Measurements from ENCODE around the gene PKNOX2.

Gene PKNOX2

DNA sequence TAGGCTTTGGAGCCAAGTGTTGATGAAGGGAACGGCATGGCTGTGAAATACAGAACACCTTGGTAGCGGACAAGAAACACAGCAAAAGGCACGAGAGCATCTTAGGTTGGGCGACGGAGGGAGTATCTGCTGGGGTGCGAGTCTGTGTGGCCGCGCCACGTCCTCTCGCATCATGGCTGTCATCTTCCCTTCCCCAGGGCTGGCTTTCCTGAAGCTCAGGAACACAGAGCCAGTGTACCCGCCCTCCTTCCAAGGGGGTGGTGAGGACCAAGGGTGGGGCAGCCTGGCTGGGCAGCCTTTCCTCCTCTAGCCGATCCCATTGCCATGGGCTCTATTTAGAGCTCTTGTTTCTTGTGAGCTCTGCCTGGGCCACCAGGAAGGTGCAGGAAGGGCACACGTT lies 177.1 kb downstream of the PKNOX2 start:
- H3K4me1 ChIP-seq (ENCODE audit: insufficient read depth, low read length): peaks cover 16% of the 10 kb centered on the region
- no peaks in the 10 kb centered on the region for H3K27me3 ChIP-seq (ENCODE audit: control insufficient read depth in 1 of 2, insufficient read depth in 2 of 2, low read length in 2 of 2)
- no peaks in the 10 kb centered on the region for H3K9me3 ChIP-seq (ENCODE audit: low read length)
- no peak overlapping the region for H3K9ac ChIP-seq (ENCODE audit: low read length)
- H3K27ac ChIP-seq (ENCODE audit: low read depth, low read length): no peak overlapping the region
- no peaks in the 10 kb centered on the region for H3K36me3 ChIP-seq (ENCODE audit: insufficient read depth, low read length)
- no peak overlapping the region for H3K4me3 ChIP-seq (ENCODE audit: low read depth in 1 of 2, low read length in 2 of 2)

DNA sequence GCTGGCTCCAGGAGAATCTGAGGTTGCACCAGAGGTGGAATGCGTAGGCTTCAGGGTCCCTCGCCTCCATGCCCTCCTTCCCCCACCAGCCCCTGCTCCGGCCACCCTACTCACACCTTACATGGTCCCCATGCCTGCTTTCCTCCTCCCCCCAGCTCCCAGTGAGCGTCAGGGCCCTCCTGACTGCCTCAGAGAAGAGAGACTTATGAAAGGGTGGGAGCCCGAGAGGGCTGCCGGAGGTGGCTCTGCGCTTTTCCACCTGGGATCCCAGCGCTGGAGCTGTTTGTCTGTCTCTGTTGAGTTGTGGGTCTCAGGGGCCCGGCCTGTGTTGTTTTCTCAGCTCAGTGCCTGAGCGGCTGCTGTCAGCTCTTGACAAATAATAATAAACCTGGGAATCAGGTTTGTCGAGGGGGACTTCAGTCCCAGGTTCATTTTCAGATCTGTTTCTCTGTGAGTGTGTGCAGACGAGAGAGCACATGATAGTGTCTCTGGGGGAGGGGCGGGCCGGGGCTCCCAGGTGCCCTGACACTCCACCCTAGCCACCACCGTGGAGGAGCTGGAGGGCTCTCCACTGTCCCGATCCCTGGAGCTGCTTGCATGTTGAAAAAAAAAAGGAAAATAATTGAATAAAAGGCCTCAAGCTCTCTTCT lies 177.9 kb downstream of the PKNOX2 start:
- Histone ChIP-seq H3K36me3 (ENCODE audit: insufficient read depth, low read length) (no peaks in the 10 kb centered on the region), H3K27me3 (ENCODE audit: control insufficient read depth in 1 of 2, insufficient read depth in 2 of 2, low read length in 2 of 2) (no peaks in the 10 kb centered on the region), H3K27ac (ENCODE audit: low read depth, low read length) (no peak overlapping the region), H3K4me3 (ENCODE audit: low read depth in 1 of 2, low read length in 2 of 2) (no peak overlapping the region), H3K4me1 (ENCODE audit: insufficient read depth, low read length) (peaks cover 16% of the 10 kb centered on the region), H3K9me3 (ENCODE audit: low read length) (no peaks in the 10 kb centered on the region), H3K9ac (ENCODE audit: low read length) (no peak overlapping the region)

DNA sequence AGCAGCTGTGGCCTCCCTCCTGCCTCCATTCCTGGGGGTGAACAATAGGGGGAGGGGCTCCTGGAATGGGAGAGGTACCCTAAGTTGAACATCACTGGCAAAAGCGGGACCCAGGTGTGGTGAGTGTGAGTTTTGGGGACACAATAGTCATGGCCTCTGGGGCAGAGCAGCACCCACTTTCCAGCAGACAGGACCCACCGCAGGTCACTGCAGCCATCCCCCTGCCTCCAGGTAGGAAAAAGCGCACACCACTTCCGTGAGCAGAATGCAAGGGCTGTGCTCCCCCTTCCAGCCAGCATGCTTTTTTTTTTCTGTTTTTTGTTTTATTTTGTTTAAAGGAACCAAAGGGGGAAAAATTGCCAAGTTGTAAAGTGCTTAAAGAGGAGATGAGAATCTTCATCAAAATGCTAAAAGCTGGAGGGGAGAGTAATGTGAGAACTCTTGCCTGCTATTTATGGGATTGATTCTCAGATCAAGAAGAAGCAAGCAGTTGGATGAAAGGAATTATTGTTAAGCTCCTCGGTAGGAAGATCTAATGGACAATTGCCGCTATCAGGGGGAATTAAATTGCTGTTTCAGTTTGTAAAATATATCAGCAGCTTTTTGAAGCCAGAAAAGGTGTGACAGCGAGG lies 178.7 kb downstream of the PKNOX2 start:
- H3K9me3 ChIP-seq (ENCODE audit: low read length): no peaks in the 10 kb centered on the region
- H3K4me3 ChIP-seq (ENCODE audit: low read depth in 1 of 2, low read length in 2 of 2): no peak overlapping the region
- peaks cover 16% of the 10 kb centered on the region for H3K4me1 ChIP-seq (ENCODE audit: insufficient read depth, low read length)
- H3K9ac ChIP-seq (ENCODE audit: low read length): no peak overlapping the region
- H3K36me3 ChIP-seq (ENCODE audit: insufficient read depth, low read length): no peaks in the 10 kb centered on the region
- H3K27me3 ChIP-seq (ENCODE audit: control insufficient read depth in 1 of 2, insufficient read depth in 2 of 2, low read length in 2 of 2): no peaks in the 10 kb centered on the region
- no peak overlapping the region for H3K27ac ChIP-seq (ENCODE audit: low read depth, low read length)

DNA sequence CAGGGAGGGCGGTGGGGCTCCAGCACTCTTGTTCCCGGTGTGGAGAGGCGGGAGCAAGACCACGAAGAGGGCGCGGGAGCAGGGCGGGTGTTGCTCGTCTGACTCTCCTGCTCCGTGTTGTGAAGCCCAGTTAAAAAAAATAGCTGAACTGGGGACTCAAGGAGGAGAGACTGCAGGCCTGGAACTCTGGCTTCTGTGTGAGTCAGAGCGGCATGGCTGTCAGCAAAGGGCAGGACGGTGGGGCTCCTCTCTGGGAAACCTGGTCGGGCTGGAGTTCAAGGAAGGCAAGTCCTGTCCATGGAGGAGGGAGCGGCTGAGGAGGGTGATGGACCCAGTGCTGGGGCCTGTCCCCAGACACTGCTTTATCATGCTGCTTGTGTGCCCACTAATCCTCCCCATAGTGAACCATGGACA lies 179.2 kb downstream of the PKNOX2 start:
- no peak overlapping the region for H3K4me3 ChIP-seq (ENCODE audit: low read depth in 1 of 2, low read length in 2 of 2)
- H3K27me3 ChIP-seq (ENCODE audit: control insufficient read depth in 1 of 2, insufficient read depth in 2 of 2, low read length in 2 of 2): no peaks in the 10 kb centered on the region
- no peak overlapping the region for H3K9ac ChIP-seq (ENCODE audit: low read length)
- peaks cover 21% of the 10 kb centered on the region for H3K4me1 ChIP-seq (ENCODE audit: insufficient read depth, low read length)
- no peaks in the 10 kb centered on the region for H3K9me3 ChIP-seq (ENCODE audit: low read length)
- H3K27ac ChIP-seq (ENCODE audit: low read depth, low read length): no peak overlapping the region
- H3K36me3 ChIP-seq (ENCODE audit: insufficient read depth, low read length): no peaks in the 10 kb centered on the region

DNA sequence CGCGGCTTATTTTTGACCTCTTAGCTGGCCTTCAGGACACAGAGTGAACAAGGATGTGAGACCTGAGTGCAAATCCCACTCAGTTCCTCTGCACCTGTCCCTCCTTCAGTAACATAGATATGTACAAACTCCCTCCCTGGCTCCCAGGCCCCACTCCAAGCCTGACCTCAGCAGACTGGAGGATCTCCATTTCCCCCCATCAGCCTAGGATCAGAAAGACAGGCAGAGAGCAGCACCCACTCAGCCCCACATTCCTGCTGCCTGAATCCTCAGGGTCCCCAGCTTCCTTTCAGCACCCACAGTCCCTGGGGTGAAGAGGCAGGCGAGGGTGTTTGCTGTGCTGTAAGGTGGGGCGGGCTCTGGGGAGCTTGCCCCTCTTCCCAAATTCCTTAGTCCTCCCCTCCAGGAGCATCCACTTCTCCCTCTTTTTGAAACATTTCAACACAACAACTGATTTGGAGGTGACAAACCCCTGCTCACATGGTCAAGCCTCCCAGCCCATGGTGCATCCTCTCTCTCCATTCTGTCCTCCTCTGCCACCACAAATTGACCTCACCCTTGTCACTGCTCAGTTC lies 180.4 kb downstream of the PKNOX2 start:
- no peaks in the 10 kb centered on the region for H3K36me3 ChIP-seq (ENCODE audit: insufficient read depth, low read length)
- no peaks in the 10 kb centered on the region for H3K9me3 ChIP-seq (ENCODE audit: low read length)
- no peaks in the 10 kb centered on the region for H3K27me3 ChIP-seq (ENCODE audit: control insufficient read depth in 1 of 2, insufficient read depth in 2 of 2, low read length in 2 of 2)
- no peak overlapping the region for H3K4me3 ChIP-seq (ENCODE audit: low read depth in 1 of 2, low read length in 2 of 2)
- no peak overlapping the region for H3K27ac ChIP-seq (ENCODE audit: low read depth, low read length)
- H3K9ac ChIP-seq (ENCODE audit: low read length): no peak overlapping the region
- peaks cover 25% of the 10 kb centered on the region for H3K4me1 ChIP-seq (ENCODE audit: insufficient read depth, low read length)

DNA sequence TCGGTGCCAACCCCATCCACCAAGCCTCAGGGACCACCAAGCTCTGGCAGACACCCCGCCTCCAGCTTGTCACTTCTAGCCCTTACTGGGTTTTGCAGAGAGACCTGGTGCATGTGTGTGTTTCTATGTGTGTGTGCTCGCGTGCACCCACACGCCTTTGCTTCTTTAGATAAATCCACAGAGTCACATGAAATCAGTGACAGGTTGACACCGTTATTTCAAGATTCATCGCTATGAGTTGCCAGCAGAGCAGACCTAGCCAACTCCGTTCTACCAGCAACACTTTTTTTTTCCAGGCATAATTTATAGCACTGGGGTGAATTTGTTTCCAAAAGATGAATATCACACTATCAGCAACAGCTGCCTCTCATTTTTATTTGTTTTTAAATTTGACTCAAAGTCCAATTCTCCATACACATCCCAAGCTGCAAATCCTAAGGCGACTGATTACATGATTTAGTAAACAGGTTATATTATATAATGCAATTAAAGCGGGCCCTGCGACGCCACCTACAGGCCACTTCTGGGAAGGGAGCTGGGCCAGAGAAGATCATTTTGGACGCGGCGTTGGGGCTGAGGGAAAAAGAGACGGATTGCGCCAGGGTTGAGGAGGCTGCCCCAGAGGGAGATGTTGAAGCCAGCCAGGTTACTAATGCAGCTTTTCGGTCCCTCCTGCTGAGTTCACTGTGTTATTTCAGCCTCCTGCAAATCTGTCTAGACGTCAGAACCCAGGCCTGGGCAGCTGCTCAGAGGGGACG lies 181.0 kb downstream of the PKNOX2 start:
- Histone ChIP-seq H3K27me3 (ENCODE audit: control insufficient read depth in 1 of 2, insufficient read depth in 2 of 2, low read length in 2 of 2) (no peaks in the 10 kb centered on the region), H3K4me1 (ENCODE audit: insufficient read depth, low read length) (peaks cover 25% of the 10 kb centered on the region), H3K9ac (ENCODE audit: low read length) (no peak overlapping the region), H3K4me3 (ENCODE audit: low read depth in 1 of 2, low read length in 2 of 2) (no peak overlapping the region), H3K9me3 (ENCODE audit: low read length) (no peaks in the 10 kb centered on the region), H3K36me3 (ENCODE audit: insufficient read depth, low read length) (no peaks in the 10 kb centered on the region), H3K27ac (ENCODE audit: low read depth, low read length) (no peak overlapping the region)

DNA sequence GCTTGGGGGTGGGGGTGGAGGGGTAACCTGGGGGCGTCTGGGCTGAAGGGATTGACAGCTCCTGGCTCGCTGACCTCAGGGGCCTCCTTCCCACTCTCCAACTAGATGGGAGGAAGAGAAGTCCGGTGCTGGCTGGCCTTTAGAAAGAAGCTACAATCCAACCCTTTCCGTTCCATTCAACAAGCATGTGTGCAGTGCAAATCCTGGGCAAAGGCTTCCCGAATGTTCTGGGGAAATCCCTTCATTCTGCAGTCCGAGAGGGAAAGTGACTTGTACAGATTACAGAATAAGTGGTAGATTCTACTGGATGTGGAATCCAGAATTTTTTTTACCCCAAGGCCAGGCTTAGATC lies 181.6 kb downstream of the PKNOX2 start:
- H3K9ac ChIP-seq (ENCODE audit: low read length): no peak overlapping the region
- no peaks in the 10 kb centered on the region for H3K36me3 ChIP-seq (ENCODE audit: insufficient read depth, low read length)
- peaks cover 25% of the 10 kb centered on the region for H3K4me1 ChIP-seq (ENCODE audit: insufficient read depth, low read length)
- H3K4me3 ChIP-seq (ENCODE audit: low read depth in 1 of 2, low read length in 2 of 2): no peak overlapping the region
- no peaks in the 10 kb centered on the region for H3K27me3 ChIP-seq (ENCODE audit: control insufficient read depth in 1 of 2, insufficient read depth in 2 of 2, low read length in 2 of 2)
- no peak overlapping the region for H3K27ac ChIP-seq (ENCODE audit: low read depth, low read length)
- no peaks in the 10 kb centered on the region for H3K9me3 ChIP-seq (ENCODE audit: low read length)

DNA sequence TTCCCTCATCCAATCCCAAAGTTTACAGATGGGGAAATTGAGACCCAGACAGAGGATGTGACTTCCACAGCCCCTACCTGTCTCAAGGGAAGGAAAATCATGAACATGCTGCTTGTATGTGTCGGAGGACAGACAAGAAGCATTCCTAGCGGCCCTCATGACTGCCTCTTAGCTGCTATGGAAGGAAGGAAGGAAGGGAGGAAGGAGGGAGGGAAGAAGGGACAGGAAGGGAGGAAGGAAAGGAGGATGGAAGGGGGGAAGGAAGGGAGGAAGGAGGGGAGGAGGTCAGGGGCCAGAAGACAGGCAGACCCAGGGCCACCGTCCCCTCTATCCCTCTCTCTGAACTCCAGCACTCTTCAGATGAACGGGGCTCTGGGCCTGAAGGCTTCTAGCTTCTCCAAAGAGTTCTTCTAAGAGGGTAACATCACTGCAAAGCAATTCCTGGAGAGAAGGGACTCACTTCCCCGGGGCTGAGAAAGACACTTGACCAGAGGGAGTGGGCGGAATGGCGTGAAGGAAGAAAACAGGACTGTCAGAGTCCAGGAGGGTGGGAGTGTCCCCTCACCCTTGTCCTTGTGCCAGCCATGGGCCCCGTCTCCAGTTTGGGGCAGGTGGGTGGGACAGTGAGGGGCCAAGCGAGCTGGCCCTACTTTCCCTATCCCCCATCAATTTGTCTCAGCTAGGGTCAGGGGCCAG lies 182.2 kb downstream of the PKNOX2 start:
- H3K27ac ChIP-seq (ENCODE audit: low read depth, low read length): no peak overlapping the region
- no peaks in the 10 kb centered on the region for H3K9me3 ChIP-seq (ENCODE audit: low read length)
- peaks cover 25% of the 10 kb centered on the region for H3K4me1 ChIP-seq (ENCODE audit: insufficient read depth, low read length)
- H3K4me3 ChIP-seq (ENCODE audit: low read depth in 1 of 2, low read length in 2 of 2): no peak overlapping the region
- no peaks in the 10 kb centered on the region for H3K27me3 ChIP-seq (ENCODE audit: control insufficient read depth in 1 of 2, insufficient read depth in 2 of 2, low read length in 2 of 2)
- no peaks in the 10 kb centered on the region for H3K36me3 ChIP-seq (ENCODE audit: insufficient read depth, low read length)
- H3K9ac ChIP-seq (ENCODE audit: low read length): no peak overlapping the region

DNA sequence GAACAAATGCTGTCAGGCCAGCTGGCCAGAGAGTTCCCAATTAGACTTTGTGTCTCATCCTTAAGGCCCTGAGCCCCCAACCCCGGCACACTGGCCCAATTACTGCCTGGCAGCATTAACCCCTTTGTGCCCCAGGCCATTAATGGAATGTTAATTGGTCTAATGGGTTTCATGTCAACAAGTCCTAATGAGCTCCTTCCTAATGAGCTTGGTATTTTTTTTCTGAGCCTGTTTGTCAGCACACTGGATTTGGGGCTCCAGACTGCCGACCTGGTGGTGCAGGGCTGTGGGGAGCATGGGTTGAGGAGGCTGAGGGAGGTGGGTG lies 182.7 kb downstream of the PKNOX2 start:
- H3K9ac ChIP-seq (ENCODE audit: low read length): no peak overlapping the region
- no peak overlapping the region for H3K27ac ChIP-seq (ENCODE audit: low read depth, low read length)
- H3K4me1 ChIP-seq (ENCODE audit: insufficient read depth, low read length): peaks cover 25% of the 10 kb centered on the region
- no peaks in the 10 kb centered on the region for H3K36me3 ChIP-seq (ENCODE audit: insufficient read depth, low read length)
- no peaks in the 10 kb centered on the region for H3K27me3 ChIP-seq (ENCODE audit: control insufficient read depth in 1 of 2, insufficient read depth in 2 of 2, low read length in 2 of 2)
- no peak overlapping the region for H3K4me3 ChIP-seq (ENCODE audit: low read depth in 1 of 2, low read length in 2 of 2)
- H3K9me3 ChIP-seq (ENCODE audit: low read length): no peaks in the 10 kb centered on the region

DNA sequence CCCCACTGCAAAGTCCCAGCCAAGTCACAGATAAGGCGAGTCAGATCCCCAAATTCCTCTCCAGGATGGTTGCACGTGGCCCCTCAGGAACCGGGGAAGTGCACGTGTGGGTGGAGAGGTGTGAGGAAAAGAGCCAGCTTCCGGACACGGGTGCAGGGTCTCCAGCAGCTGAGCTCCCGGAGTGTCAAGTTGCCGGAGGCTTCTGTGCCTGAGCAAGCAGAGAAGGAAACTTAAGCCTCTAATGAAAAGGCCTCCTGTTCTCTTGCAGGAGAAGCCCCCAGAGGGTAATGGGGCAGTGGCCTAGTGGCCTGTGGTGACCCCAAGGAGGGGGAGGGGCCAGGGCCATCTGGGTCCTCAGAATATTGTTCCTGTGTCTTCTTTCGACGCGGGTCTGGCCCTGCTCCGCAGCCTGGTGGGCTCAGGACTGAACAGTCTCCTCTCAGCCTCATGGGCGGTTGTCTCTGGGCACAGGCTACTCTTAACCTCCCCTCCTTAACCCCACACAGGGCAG lies 183.6 kb downstream of the PKNOX2 start:
- Histone ChIP-seq H3K36me3 (ENCODE audit: insufficient read depth, low read length) (no peaks in the 10 kb centered on the region), H3K4me3 (ENCODE audit: low read depth in 1 of 2, low read length in 2 of 2) (no peak overlapping the region), H3K9ac (ENCODE audit: low read length) (no peak overlapping the region), H3K27ac (ENCODE audit: low read depth, low read length) (no peak overlapping the region), H3K9me3 (ENCODE audit: low read length) (no peaks in the 10 kb centered on the region), H3K4me1 (ENCODE audit: insufficient read depth, low read length) (peaks cover 25% of the 10 kb centered on the region), H3K27me3 (ENCODE audit: control insufficient read depth in 1 of 2, insufficient read depth in 2 of 2, low read length in 2 of 2) (no peaks in the 10 kb centered on the region)

DNA sequence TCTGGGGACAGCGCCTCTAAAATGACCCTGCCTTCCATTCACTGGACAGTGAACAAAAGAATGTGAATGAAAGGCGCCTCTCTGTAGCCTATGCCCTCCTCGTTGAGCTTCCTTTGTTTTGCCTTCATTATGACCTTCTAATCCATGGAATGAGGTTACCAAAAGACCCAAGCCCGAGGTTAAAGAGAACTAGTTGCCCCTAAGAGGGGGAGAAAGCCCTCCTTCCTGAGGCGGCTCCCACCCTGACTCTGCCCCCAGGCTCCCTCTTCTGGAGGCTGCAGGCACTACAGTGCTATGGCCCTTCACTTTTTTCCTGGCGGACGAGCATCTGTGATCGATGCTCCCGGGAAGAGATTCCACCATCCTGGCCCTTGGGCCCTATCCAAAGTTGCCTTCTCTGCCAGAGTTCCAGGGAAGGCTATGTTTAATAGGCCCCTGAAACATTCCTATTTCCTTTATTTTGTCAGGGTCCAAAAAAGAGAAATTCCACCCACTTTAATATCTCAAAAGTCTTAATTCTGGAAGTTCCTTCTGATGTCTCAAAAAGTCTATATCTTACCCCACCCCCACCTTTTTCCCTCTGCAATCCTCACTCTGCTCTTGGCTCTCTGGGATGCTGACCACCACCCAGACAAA lies 184.2 kb downstream of the PKNOX2 start:
- Histone ChIP-seq H3K9ac (ENCODE audit: low read length) (no peak overlapping the region), H3K27me3 (ENCODE audit: control insufficient read depth in 1 of 2, insufficient read depth in 2 of 2, low read length in 2 of 2) (no peaks in the 10 kb centered on the region), H3K27ac (ENCODE audit: low read depth, low read length) (no peak overlapping the region), H3K4me1 (ENCODE audit: insufficient read depth, low read length) (peaks cover 25% of the 10 kb centered on the region), H3K9me3 (ENCODE audit: low read length) (no peaks in the 10 kb centered on the region), H3K4me3 (ENCODE audit: low read depth in 1 of 2, low read length in 2 of 2) (no peak overlapping the region), H3K36me3 (ENCODE audit: insufficient read depth, low read length) (no peaks in the 10 kb centered on the region)

All from muscle layer of colon (tissue), 2 donors.